ENCODE results near the gene LIAS.
"Not testable (repeated sequence)": the region's sequence is repeated elsewhere in the genome, so short reads cannot be mapped to it uniquely, and the experiment has no call there.

Gene LIAS

GRCh38 chr4:39452860-39453587 is 5.8 kb upstream of the LIAS start:
- DNase-seq (ENCODE audit: low read depth in 2 of 2) = no peak

DNA sequence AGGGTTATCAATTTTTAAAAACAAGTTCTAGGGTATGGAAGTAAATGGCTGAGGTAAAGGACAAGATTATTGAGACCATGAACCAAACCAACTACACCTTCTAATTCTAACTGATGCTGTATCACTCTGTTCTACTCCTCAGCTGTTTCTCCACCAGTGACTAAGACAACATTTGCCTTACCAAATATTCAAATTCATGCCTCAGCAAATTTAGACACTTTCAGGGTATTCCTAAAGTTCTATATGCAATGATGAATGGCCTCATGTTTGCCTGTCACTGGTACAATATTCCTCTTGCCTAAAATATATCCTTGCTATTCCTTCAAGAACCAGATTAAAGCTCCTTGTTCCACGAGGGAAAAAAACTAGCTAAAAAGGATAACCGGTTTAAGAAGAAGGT is 5.1 kb upstream of the LIAS start:
- DNase-seq (ENCODE audit: low read depth in 2 of 2) = no peak

GRCh38 chr4:39455486-39455885 is 3.4 kb upstream of the LIAS start:
- no peak for DNase-seq (ENCODE audit: low read depth in 2 of 2)

GRCh38 chr4:39456946-39457763 is 1.7 kb upstream of the LIAS start:
- DNase-seq (ENCODE audit: low read depth in 2 of 2) = no peak

DNA sequence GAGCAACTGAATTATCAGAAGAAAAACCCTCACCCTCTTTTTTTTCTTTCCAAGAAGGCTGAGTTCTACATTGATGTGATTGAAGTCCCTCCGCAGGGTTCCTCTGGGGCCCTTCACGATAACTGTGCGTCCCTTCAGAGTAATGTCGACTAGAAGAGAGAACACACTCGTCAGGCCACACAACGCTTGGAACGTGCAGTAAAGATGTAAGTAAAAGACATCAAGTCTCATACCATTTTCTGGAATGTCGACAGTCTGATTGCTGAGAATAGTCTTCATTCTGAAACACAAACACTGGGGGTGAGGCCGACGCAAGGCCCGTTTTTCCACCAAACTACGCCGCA is 723 bp upstream of the LIAS start:
- DNase-seq (ENCODE audit: low read depth in 2 of 2) = not testable (repeated sequence)

DNA sequence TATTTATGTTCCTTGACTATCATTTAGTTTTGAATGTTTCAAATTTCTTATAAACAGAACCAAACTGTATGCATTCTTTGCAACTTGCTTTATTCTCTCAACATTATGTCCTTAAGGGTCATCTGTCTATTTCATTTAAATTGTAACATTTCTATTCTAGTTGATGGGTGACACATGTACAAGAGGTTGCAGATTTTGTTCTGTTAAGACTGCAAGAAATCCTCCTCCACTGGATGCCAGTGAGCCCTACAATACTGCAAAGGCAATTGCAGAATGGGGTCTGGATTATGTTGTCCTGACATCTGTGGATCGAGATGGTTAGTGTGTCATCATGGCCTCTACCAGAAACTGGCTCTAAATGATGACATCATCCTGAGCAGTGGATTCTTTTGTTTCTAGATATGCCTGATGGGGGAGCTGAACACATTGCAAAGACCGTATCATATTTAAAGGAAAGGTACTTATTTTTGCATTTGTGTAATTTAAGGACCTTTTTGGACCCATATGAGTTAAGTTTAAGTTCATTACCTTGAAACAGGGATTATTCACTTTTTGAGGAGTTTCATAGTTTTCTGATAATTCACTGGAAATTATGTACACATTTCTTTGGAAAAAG is 6.1 kb downstream of the LIAS start:
- DNase-seq (ENCODE audit: low read depth in 2 of 2) = no peak

GRCh38 chr4:39466747-39467146 is 7.9 kb downstream of the LIAS start:
- no peak for DNase-seq (ENCODE audit: low read depth in 2 of 2)

DNA sequence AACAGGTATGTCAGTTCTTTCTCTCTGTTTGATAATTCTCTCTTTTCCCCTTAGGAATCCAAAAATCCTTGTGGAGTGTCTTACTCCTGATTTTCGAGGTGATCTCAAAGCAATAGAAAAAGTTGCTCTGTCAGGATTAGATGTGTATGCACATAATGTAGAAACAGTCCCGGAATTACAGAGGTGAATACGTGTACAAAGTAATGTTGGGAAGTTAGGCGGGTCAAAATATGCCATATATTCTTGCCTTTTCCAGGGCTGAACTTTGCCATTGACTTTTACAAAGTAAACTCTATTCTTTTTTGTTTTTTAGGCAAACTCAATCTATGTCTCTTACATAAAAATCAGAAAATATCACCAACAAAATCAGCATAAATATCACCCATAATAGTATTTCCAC is 8.6 kb downstream of the LIAS start:
- no peak for DNase-seq (ENCODE audit: low read depth in 2 of 2)

DNA sequence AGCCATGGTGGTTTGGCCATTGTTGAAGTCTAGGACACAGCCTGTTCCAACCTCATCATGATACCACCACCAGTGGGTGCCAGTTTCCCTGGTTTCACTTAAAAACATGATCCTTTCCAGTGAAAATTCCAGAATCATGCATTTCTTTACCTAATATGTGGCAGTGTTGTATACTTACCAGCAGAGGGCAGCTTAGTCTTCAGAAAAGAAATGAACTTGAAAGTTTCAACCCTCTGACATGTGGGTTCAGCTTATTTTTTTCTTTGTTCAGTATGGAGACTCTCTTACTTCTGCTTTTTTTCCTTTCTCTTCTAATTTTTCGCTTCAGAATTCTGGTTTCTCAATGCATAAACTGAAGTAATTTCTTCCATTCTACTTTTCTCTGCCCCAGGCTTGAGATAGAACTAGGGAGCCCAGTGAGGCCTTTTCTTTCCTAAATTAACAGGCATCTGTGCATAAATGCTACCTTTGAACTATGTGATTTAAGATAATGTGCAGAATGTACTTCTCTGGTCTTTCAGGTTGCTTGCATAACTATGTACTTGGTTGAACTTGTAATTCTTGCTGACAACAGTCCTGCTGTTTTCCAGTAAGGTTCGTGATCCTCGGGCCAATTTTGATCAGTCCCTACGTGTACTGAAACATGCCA is 10.7 kb downstream of the LIAS start:
- no peak for DNase-seq (ENCODE audit: low read depth in 2 of 2)

DNA sequence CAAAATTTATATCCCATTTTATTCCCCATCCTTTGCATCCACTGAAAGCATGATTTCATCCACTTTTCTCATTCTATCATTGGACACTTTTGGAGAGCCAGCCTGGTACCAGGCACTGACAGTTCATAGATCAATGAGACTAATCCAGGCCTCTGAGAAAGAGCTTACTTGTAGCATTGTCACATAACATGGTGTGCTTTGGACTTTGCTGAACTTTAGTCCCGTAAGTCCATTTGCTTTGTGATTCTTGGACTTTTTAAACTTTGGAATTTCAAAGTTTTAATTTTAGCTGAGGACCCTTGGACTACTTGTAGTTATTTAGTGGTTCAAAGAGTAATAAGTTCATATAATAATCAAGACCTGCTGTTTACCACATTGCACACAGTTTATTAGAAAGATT is 11.5 kb downstream of the LIAS start:
- no peak for DNase-seq (ENCODE audit: low read depth in 2 of 2)

DNA sequence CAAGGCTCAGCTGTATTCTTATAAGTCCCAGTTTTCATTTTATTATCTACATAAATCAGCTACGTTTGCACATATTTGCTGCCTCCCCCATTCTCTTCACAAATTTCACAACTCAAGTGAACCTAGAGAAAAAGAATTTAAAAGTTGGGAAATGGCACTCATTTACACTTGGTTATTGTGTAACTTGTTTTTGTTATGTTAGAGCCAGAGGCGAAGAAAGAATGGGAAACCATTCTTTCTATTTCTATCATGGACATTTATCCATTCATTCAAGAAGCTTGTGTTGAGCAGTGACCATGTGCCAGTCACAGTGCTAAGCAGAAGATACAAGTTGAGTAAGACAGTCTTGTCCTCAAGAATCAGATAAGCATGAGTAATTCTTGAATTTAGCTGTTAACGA is 13.5 kb downstream of the LIAS start:
- no peak for DNase-seq (ENCODE audit: low read depth in 2 of 2)

DNA sequence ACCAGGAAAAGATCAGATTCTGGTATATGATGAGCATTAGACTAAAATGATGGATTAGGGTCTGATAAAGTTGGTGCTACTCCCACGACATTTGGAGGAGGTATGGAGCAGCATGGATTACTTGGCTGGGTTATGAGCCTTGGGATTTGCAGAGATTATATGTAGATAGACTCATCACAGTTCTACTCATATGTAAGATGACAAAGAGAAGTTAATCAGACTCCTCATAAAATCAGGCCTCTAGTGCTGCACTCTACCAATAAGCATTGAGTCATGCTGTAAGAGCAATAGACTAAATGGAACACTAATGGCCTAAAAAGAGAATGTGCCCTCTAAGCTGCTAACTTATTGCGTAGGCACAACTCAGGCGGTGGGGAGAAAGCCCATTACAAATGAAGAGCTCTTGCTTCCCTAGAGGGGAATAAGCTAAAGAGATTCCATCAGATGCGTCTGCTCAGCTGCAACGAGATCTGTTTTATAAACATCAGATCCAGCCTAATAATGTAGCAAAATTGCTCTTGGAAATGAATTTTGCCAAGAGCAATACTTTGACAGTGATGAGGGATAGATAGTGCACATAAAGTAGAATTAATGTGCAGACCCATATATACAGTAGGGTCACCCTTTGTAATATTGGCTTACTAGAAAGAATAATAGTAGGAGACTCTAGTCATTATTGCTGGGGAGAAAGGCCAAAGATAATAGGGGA is 17.5 kb downstream of the LIAS start:
- no peak for DNase-seq (ENCODE audit: low read depth in 2 of 2)

- DNase-seq (ENCODE audit: low read depth in 2 of 2) = no peak
Measured at GRCh38 chr4:39480251-39480650, 21.4 kb downstream of the LIAS start.

DNA sequence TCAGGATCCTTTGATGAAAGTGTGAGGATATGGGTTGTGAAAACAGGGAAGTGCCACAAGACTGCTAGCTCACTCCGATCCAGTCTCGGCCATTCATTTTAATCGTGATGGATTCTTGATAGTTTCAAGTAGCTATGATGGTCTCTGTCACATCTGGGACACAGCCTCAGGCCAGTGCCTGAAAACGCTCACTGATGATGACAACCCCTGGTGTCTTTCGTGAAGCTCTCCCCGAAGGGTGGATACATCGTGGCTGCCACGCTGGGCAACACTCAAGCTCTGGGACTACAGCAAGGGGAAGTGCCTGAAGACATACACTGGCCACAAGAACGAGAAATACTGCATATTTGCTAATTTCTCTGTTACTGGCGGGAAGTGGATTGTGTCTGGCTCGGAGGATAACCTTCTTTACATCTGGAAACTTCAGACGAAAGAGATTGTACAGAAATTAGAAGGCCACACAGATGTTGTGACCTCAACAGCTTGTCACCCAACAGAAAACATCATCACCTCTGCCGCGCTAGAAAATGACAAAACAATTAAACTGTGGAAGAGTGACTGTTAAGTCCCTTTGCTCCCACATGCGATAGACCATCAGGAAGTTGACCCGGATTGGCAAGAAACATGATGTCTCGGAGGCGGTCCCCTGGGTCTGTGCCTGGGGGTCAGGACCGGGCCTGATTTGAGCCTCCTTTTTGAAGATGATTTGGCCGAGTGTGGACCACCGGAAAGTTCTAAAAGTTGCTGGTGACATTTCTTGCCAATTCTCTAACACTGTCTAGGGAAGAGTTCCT is 22.2 kb downstream of the LIAS start:
- DNase-seq (ENCODE audit: low read depth in 2 of 2) = no peak

DNA sequence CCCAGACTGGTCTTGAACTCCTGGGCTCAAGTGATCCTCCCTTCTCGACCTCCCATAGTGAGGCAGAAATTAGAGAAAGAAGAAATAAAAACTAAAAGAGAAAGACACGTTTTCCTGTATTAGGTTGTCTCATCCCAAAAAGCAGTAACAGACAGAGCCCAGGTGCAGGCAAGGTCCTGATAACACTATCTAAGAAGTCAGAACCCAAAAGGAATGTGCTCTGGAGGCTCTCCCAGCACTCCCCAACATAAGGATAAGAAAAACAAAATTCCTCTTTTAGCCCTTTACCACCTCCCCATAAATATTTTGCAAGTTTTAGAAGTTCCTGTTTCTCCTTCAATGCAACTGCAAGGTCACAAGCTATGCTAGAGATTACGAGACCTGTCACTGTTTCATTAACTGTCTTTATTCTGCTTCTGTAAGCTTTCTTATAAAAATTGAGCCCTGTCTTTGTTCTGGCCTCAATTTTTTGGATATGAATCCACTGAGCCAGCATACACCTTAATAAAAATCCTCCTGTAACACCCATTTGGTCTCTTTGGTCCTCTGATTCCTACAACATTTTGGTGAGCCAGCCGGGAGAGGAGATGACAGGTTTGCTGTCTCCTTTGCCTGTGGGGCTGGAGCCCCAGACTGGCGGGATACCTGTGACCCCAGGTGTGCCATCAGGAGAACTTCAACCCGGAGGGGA is 25.9 kb downstream of the LIAS start:
- DNase-seq (ENCODE audit: low read depth in 2 of 2) = no peak

DNA sequence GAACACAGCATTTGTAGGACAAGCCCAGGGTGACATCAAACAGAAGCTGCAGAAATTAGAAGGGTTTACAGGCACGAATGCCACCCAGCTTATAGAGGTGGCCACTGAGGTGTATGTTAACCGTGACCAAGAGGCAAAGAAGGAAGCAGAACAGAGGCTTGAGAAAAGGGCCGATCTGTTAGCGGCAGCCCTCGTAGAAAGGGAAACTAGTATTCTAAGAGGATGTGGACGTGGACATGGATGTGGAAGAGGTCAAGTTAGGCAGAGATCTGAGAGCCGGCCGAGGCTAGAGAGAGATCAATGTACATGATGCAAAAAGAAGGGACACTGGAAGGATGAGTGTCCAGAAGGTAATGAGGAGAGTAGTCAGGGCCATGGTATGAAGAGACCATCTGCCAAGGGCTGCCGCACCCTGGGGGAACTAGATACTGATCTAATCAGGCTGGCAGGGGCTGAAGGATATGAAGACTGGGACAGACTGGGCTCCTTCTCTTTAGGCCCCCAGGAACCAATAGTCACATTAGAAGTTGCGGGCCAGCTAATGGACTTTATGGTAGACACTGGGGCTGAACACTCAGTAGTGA is 27.5 kb downstream of the LIAS start:
- DNase-seq (ENCODE audit: low read depth in 2 of 2) = no peak

DNA sequence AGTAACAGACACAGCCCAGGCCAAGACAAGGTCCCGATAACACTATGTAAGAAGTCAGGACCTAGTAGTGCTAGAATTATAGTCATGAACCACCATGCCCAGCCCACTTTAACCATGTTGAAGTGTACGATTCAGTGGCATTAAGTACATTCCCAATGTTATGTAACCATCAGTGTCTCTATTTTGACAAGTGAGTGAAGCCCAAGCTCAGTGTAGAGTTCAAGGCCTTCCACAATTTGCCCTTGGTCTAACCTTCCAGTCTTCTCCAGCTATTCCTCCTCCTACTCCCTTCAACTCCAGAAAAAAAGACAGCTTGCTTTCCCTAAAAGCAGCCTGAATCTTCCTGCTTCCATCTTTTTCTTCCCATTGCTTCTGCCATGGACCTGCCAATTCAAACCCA is 31.5 kb downstream of the LIAS start:
- DNase-seq (ENCODE audit: low read depth in 2 of 2) = no peak

GRCh38 chr4:39494354-39494753 is 35.5 kb downstream of the LIAS start:
- DNase-seq (ENCODE audit: low read depth in 2 of 2) = no peak

GRCh38 chr4:39495446-39496213 is 36.8 kb downstream of the LIAS start:
- no peak for DNase-seq (ENCODE audit: low read depth in 2 of 2)
